ENCODE data around the gene FDX1. TPM values are rescaled to one million over a fixed set of nuclear protein-coding genes. Genes with fewer than 3 reads are reported as not detected.

The FDX1 gene
- total RNA-seq, 2 donors from 2014 or later, result 14.0 to 15.2 TPM

Other genes starting within 250 kb of the FDX1 start
- 10 to 100 TPM; 43.8 TPM for gene RDX, start 133.3 kb upstream of the FDX1 start, total RNA-seq